Breast epithelium (tissue), 4 donors: ENCODE results near the gene ARL4D. TPM values are rescaled to one million over a fixed set of nuclear protein-coding genes. Genes with fewer than 3 reads are reported as not detected.

Source experiments
- DNase-seq, 2 donors: peaks; one replicate each; pipeline ENCODE4 v3.0.0-alpha.2; 2019; ENCODE audit warnings: low spot score in 2 of 2
- H3K27ac ChIP-seq, 2 donors: fragments of 200-600 bp; sonication (generic) in 1 of 2; one replicate each; pipeline ENCODE4 v1.5.1; 2016 to 2019; ENCODE audit warnings: mild to moderate bottlenecking in 1 of 2
- H3K27me3 ChIP-seq, 2 donors: fragments of 200-600 bp; sonication (generic) in 1 of 2; one replicate each; pipeline versions ENCODE4 v1.5.1 to v1.6.0; 2017 to 2019; ENCODE audit warnings: control low read depth in 1 of 2, mild to moderate bottlenecking in 1 of 2
- H3K36me3 ChIP-seq: fragments of 200-600 bp; one replicate; pipeline ENCODE4 v1.5.1; 2019
- H3K4me1 ChIP-seq, 2 donors: fragments of 200-600 bp; sonication (generic); one replicate each; pipeline ENCODE4 v1.5.1; 2016 to 2019; ENCODE audit warnings: control low read depth in 1 of 2
- H3K4me3 ChIP-seq, 3 donors: fragments of 200-600 bp; sonication (generic); 1 replicate in 2 of 3; 2 replicates in 1 of 3; pipeline ENCODE4 v1.5.1; 2016 to 2019; ENCODE audit warnings: mild to moderate bottlenecking in 3 of 3, moderate library complexity in 2 of 3
- H3K9me3 ChIP-seq, 2 donors: fragments of 200-600 bp; sonication (generic) in 1 of 2; one replicate each; pipeline ENCODE4 v1.5.1; 2016 to 2019; ENCODE audit warnings: control low read depth in 1 of 2
- POLR2A ChIP-seq: fragments of 450-650 bp; IDR thresholded peaks from one replicate; pipeline ENCODE4 v1.6.1; 2016; ENCODE audit warnings: antibody characterized with exemption, mild to moderate bottlenecking, moderate library complexity
- POLR2AphosphoS5 ChIP-seq, 3 donors: sonication (generic); formaldehyde crosslinking; IDR thresholded peaks; one replicate each; pipeline ENCODE4 v1.6.1; 2017; ENCODE audit warnings: antibody characterized with exemption in 3 of 3
- intact Hi-C: fragments of 100-400 bp; cut with DNase I; formaldehyde crosslinking; loops from one replicate; pipeline ENCODE4 v1.15.1; 2023; ENCODE audit warnings: low total_unique reads
- total RNA-seq, 3 donors: library from RNA; depleted of rRNA; stranded (reverse); fragments of >200 nt; gene quantifications; one replicate each; pipeline ENCODE4 v1.1.0, GENCODE V29; 2016
- TF ChIP-seq, protein P1 (sequence below), 3 donors: fragments of 450-650 bp; IDR thresholded peaks; one replicate each; pipeline ENCODE4 v1.5.1; 2016 to 2017; ENCODE audit warnings: antibody characterized with exemption in 3 of 3, mild to moderate bottlenecking in 3 of 3, moderate library complexity in 3 of 3

Gene ARL4D
- total RNA-seq, 3 donors from 2014 or later = 6.1 to 15.4 (median 7.2) TPM

DNA sequence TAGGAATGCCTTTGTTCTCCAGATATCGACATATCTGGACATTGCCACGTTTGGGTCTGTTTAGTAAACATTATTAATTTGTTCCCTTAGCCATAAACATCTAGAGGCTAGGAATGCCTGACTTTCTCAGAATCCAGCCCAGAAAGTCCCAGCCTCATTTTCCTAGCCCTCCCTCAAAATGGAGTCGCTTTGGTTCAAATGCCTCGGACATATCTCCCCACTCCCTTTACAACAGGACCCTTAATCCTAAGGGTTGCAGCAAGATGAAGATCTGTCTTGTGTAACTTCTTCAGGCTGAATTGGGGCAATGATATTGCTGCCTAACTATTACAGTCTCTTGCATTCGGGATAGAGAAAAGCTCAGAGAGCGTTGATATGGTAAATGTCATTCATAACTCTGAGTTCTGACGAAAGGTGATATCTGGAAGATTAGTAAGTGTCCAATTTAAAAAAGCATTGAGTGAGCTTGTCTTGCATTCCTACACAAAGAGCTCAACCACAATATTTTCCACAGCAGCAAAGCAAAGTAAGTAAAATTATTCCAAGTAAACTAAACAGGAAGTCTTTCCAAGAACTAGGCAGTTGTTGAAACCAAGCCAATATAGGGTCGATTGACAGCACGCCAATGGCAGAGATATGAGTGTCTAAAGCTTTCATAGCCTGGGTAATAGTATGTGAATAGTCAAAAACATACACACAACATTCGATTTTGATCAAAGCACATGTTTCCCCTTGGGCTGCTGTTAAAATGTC, 46.0 kb upstream of the ARL4D start:
- DNase-seq = no peak
- no peak overlapping the region for H3K4me3 ChIP-seq
- intact Hi-C loops = no loop called here
- peaks cover 14 to 23% of the 10 kb centered on the region in 2 donors for H3K9me3 ChIP-seq
- H3K36me3 ChIP-seq = no peaks in the 10 kb centered on the region
- no peak for TF ChIP-seq POLR2AphosphoS5 (IDR thresholded peaks at IDR 0.05)
- H3K4me1 ChIP-seq = no peaks in the 10 kb centered on the region
- H3K27ac ChIP-seq = no peak overlapping the region
- no peaks in the 10 kb centered on the region for H3K27me3 ChIP-seq

DNA sequence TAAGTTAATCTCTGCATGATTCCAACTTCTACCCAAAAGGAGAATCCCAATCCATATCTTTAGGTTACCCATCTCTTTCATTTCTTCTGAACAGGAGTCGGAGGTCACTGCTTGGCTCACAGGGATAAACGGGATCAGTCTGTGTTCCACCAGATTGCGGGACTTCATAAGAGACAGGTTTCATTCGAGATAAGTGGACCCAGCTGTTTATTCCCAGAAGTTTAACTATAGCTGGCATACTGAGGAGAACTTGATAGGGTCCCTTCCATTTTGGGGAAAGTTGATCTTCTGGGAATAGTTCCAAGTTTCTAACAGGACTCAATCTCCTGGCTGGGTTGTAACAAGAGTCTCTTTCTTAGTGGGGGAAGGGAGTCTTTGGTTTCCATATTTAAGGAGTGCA, 45.4 kb upstream of the ARL4D start:
- Histone ChIP-seq H3K27me3 (no peaks in the 10 kb centered on the region), H3K36me3 (no peaks in the 10 kb centered on the region), H3K4me1 (no peaks in the 10 kb centered on the region), H3K9me3 (peaks cover 8 to 16% of the 10 kb centered on the region in 2 donors), H3K27ac (no peak overlapping the region), H3K4me3 (no peak overlapping the region)
- DNase-seq = no peak
- TF ChIP-seq POLR2AphosphoS5 (IDR thresholded peaks at IDR 0.05) = no peak
- TF ChIP-seq POLR2A = no peak
- TF ChIP-seq, protein P1, sequence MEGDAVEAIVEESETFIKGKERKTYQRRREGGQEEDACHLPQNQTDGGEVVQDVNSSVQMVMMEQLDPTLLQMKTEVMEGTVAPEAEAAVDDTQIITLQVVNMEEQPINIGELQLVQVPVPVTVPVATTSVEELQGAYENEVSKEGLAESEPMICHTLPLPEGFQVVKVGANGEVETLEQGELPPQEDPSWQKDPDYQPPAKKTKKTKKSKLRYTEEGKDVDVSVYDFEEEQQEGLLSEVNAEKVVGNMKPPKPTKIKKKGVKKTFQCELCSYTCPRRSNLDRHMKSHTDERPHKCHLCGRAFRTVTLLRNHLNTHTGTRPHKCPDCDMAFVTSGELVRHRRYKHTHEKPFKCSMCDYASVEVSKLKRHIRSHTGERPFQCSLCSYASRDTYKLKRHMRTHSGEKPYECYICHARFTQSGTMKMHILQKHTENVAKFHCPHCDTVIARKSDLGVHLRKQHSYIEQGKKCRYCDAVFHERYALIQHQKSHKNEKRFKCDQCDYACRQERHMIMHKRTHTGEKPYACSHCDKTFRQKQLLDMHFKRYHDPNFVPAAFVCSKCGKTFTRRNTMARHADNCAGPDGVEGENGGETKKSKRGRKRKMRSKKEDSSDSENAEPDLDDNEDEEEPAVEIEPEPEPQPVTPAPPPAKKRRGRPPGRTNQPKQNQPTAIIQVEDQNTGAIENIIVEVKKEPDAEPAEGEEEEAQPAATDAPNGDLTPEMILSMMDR (IDR thresholded peaks at IDR 0.05) = no peak
- intact Hi-C loops = no loop called here

GRCh38 chr17:43354371-43354770, 44.4 kb upstream of the ARL4D start:
- TF ChIP-seq, protein P1 (IDR thresholded peaks at IDR 0.05) = no peak
- TF ChIP-seq POLR2AphosphoS5 (IDR thresholded peaks at IDR 0.05) (no peak), POLR2A (no peak)
- no peak for DNase-seq
- H3K9me3 ChIP-seq = peaks cover 0 to 6% of the 10 kb centered on the region in 2 donors
- intact Hi-C loops = no loop called here
- no peaks in the 10 kb centered on the region for H3K27me3 ChIP-seq
- no peaks in the 10 kb centered on the region for H3K4me1 ChIP-seq
- no peak overlapping the region for H3K27ac ChIP-seq
- H3K4me3 ChIP-seq = no peak overlapping the region
- H3K36me3 ChIP-seq = no peaks in the 10 kb centered on the region

DNA sequence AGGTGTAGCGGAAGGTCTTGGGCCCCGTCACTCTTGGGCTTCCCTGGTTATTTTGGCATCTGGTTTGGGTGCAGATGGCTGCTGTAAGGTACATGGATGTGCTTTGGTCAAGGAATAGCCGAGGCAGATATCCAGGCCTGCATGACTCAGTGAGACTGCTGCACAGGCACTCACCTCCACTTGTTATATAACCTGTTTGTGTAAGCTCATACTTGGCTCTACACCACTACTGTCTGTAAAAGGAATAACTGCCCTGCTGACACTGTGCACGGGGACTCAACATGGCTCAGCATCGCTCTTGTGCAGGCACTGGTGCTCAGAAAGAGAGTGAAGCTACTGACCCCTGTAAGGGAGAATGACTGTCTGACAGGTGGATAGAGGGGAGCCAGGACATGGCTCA, 42.3 kb upstream of the ARL4D start:
- no peaks in the 10 kb centered on the region for H3K36me3 ChIP-seq
- no peaks in the 10 kb centered on the region for H3K4me1 ChIP-seq
- DNase-seq = no peak
- intact Hi-C loops = no loop called here
- H3K27ac ChIP-seq = no peak overlapping the region
- TF ChIP-seq, protein P1 (IDR thresholded peaks at IDR 0.05) = no peak
- TF ChIP-seq POLR2A (no peak), POLR2AphosphoS5 (IDR thresholded peaks at IDR 0.05) (no peak)
- no peaks in the 10 kb centered on the region for H3K27me3 ChIP-seq
- no peak overlapping the region for H3K4me3 ChIP-seq
- H3K9me3 ChIP-seq = no peaks in the 10 kb centered on the region

- Histone ChIP-seq H3K36me3 (no peaks in the 10 kb centered on the region), H3K27me3 (no peaks in the 10 kb centered on the region), H3K4me1 (no peaks in the 10 kb centered on the region), H3K4me3 (no peak overlapping the region), H3K9me3 (no peaks in the 10 kb centered on the region), H3K27ac (no peak overlapping the region)
- TF ChIP-seq, protein P1 (IDR thresholded peaks at IDR 0.05) = no peak
- TF ChIP-seq POLR2AphosphoS5 (IDR thresholded peaks at IDR 0.05) = no peak
- TF ChIP-seq POLR2A = no peak
- no peak for DNase-seq
- intact Hi-C loops = no loop called here
These were observed 41.8 kb upstream of the ARL4D start for GRCh38 chr17:43356999-43357398.
